Erythroblast (primary cell): ENCODE results near the gene LTBP1.

Source experiments
- GATA1 ChIP-seq: IDR thresholded peaks from 2 replicates; pipeline ENCODE4 v1.6.1; 2011; ENCODE audit warnings: low read depth, mild to moderate bottlenecking, control low read depth, low read length, moderate library complexity
- POLR2A ChIP-seq: IDR thresholded peaks from 2 replicates; pipeline ENCODE4 v1.6.1; 2011; ENCODE audit warnings: mild to moderate bottlenecking, low read length

DNA sequence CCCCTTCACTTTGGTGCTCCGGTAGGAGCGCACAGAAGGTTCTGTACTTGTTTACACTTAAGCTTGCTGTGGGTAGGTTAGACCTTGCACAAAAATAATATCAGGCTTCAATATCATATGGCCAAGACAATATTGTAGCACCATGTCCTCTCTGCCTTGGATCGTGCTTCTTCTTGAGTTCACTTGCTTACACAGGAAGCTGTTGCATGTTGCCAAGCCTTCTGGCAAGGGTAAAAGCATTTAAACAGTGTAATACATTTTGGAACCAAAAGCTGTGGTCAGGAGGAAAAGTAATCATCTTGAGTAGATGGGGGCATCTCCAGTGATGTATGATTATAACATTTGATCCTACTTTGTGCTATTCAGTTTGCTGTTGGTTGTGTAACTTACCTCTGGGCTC, 197.5 kb downstream of the LTBP1 start:
- TF ChIP-seq POLR2A (no peak), GATA1 (no peak)
